GM18517 (cell line): Measurements from ENCODE around the gene COL4A1.

Source experiments
- ATAC-seq: cut with Tn5 transposase; IDR thresholded peaks from one replicate; pipeline ENCODE4 v1.9.1; 2021; ENCODE audit warnings: mild to moderate bottlenecking, moderate library complexity; ENCODE audit not compliant: unreplicated experiment

Gene COL4A1

GRCh38 chr13:110244071-110244830 is 62.7 kb downstream of the COL4A1 start:
- ATAC-seq = no peak

GRCh38 chr13:110242615-110243014 is 64.3 kb downstream of the COL4A1 start:
- ATAC-seq = no peak

- ATAC-seq = no peak
Observed at GRCh38 chr13:110240943-110241342, 66.0 kb downstream of the COL4A1 start.

- no peak for ATAC-seq
Observed at GRCh38 chr13:110240352-110240751, 66.6 kb downstream of the COL4A1 start.

GRCh38 chr13:110239280-110240125 is 67.5 kb downstream of the COL4A1 start:
- no peak for ATAC-seq

- ATAC-seq = no peak
Observed at GRCh38 chr13:110238818-110239195, 68.2 kb downstream of the COL4A1 start.

GRCh38 chr13:110237875-110238817 is 68.8 kb downstream of the COL4A1 start:
- ATAC-seq = no peak

GRCh38 chr13:110236831-110237261 is 70.1 kb downstream of the COL4A1 start:
- no peak for ATAC-seq

- no peak for ATAC-seq
Observed at GRCh38 chr13:110236431-110236830, 70.5 kb downstream of the COL4A1 start.

- ATAC-seq = no peak
Observed at GRCh38 chr13:110234532-110234931, 72.4 kb downstream of the COL4A1 start.

- ATAC-seq = no peak
Observed at GRCh38 chr13:110233951-110234280, 73.0 kb downstream of the COL4A1 start.

- ATAC-seq = no peak
Observed at GRCh38 chr13:110233181-110233950, 73.6 kb downstream of the COL4A1 start.

GRCh38 chr13:110232756-110233155 is 74.2 kb downstream of the COL4A1 start:
- ATAC-seq = no peak

GRCh38 chr13:110232142-110232541 is 74.8 kb downstream of the COL4A1 start:
- no peak for ATAC-seq

GRCh38 chr13:110231348-110232047 is 75.5 kb downstream of the COL4A1 start:
- ATAC-seq = no peak

GRCh38 chr13:110230661-110231347 is 76.2 kb downstream of the COL4A1 start:
- ATAC-seq = no peak

- ATAC-seq = no peak
Observed at GRCh38 chr13:110229905-110230563, 76.9 kb downstream of the COL4A1 start.
